ENCODE measurements around the gene FOXN1.

Gene FOXN1

GRCh38 chr17:28527859-28528258, 21.7 kb downstream of the FOXN1 start:
- DNase-seq: no peak

- DNase-seq: no peak
Measured at GRCh38 chr17:28528327-28529012, 22.3 kb downstream of the FOXN1 start.

DNA sequence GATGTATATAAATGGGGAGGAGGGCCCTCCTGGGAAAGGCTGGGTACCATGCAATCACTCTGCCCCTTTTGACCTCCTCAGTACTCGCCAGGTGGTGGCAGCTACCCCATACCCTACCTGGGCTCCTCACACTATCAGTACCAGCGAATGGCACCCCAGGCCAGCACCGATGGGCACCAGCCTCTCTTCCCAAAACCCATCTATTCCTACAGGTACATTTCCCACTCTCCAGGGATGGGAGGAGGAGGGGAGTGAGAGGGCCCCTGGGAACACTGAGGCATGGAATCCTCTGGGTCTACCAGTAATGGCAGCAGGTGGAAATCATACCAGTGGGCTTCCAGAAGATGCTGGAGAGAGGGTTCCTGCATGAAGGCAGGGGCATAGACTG, 22.9 kb downstream of the FOXN1 start:
- no peak for DNase-seq

DNA sequence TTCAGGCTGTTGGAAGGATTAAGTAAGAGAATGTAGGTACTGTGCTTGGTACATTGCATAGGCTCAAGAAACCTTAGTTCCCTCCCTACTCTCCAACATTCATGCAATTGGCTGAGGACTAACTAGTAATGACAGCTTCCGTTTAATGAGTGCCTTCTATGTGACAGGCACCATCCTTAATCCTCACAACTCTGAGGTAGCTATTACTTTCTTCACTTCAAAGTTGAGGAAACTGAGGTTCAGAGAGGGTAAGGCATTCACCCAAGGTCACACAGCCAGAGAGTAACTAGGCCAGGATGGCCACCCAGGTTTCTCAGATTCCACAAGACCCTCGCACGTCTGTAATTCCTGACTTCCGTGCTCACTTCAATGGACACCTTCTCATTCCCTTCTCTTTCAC, 24.1 kb downstream of the FOXN1 start:
- no peak for DNase-seq

DNA sequence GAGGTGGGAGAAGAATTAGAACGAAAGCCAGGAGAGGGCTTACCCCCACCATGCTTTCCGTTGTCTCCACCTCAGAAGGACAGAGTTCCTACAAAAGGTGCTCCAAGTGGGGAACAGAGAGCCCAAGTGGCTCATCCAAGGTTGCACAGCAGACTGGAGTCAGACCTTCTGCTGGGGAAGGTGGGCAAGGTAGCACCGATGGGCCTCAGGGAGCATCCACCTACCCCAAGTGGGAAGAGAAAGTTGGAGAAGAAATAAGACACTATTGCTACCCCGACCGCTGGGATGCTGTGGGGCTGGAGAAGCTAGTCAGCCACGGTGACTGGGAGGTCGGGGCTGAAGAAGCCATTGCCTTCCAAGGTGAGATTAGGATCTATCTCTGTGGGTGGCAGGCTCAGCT, 24.8 kb downstream of the FOXN1 start:
- no peak for DNase-seq

DNA sequence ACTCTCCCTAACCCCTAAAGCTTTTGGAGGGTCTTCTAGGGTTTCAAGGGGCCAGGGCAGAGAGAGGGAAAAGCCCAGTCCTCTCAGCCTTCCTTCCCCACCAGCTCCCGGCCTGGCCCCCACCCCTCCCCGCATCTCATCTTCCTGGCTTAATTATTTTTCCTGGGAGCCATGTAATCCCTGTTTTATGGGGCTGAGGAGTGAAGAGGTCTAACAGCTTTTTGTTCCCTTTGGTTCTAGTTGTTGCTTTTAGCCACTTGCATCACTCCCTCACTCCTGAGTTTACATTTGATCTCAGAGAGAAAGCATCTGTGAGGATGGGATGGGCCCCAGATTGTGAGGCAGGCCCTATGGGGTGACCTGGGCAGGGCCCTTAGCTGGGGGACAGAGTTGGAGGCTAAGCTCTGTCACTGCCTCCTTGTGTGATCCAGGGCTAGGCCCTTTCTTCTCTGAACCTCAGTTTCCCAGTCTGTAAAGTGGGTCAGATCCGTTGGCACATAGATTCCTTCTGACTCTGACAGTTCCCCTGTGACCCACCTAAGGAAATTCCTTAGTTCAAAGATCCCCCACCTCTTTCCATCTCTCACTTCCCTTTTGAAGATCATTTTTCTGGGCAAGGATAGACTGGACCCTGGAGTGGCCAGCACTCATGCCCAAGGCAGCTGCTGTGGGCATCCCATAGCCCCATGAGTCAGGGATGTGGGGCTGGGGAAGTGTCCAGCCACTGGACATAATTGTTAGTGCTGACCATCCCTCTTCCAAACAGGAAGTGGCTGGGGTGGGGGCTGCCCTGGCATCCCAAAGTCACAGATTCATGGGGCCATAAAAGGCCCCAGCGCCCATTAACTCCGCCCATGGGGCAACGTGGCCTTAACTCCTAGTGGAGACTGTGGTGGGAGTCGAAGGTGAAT, 26.2 kb downstream of the FOXN1 start:
- no peak for DNase-seq

DNA sequence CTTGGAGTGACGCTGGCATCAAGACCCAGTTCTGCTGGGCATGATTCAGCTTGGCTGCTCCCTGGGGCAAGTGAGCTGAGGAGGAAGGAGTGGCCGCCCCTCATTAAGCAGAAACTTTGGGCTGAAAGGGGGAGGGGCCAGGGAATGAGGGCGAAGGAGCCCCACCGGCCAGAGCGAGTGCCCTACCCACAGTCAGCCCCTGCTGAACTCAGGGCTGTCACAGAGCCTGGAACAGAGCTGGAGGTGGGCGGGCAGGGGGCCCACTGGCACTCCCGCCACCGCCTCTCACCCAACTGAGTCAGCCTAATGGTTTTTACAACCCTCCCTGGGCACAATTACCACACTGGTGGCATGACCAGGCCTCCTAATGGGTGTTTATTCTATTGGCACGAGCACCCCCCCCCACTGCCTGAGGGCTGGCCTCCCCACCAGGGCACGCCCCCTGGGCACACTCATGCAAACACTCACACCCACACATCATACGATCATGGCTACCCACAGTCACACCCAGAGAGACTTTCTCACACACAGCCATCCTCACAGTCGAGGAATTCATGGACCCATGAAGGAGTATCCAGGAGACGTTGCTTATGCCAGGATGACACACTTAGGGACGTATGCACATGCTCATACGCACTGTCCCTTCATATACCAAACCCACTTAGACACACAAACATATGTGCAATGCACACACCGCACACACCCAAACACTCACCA, 27.1 kb downstream of the FOXN1 start:
- no peak for DNase-seq

GRCh38 chr17:28534740-28535375, 28.7 kb downstream of the FOXN1 start:
- no peak for DNase-seq

DNA sequence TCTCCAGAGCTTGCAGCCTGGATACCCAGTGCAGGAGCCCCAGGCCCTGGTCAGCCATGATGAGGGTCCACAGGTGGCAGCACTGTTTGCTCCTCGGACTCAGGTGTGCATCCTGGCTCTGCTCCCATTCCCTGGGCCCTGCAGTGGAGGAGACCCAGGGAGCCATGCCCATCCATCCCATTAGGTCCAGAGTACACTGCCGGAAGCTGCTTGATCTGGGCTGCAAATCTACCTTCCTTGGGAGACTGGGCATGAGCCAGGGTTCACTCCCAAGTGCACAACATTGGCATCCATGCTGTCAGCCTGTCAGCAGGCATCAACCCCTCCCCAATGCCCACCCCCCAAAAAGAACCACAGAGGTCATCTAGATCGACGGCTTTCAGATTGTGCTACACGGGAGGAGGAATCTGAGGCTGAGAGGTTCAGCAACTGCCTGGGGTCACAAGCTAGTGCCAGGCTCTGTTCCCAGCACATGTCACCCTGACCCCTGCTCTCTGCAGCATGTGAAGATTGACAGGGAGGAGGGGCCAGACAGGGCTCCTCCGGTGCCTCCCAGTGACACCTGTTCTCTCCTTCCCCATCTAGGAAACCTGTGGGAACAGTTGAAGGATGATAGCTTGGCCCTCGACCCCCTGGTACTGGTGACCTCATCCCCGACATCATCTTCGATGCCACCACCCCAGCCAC, 30.5 kb downstream of the FOXN1 start:
- DNase-seq: no peak

GRCh38 chr17:28537219-28537610, 31.1 kb downstream of the FOXN1 start:
- no peak for DNase-seq

GRCh38 chr17:28538296-28538895, 32.2 kb downstream of the FOXN1 start:
- no peak for DNase-seq

- DNase-seq: no peak
Measured at GRCh38 chr17:28540231-28540630, 34.1 kb downstream of the FOXN1 start.

DNA sequence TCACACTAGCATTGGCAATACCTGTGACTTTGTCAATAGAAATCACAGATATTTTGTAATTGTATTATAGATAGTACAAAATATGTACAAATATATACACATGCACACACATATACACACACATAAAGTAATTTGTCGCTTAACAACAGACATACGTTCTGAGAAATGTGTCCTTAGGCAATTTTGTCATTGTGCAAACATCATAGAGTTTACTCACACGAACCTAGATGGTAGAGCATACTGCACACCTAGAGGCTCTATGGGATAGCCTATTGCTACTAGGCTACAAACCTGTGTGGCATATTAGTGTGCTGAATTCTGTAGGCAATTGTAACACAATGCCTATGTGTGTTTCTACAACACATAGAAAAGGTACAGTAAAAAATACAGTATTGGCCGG, 35.3 kb downstream of the FOXN1 start:
- DNase-seq: no peak

DNA sequence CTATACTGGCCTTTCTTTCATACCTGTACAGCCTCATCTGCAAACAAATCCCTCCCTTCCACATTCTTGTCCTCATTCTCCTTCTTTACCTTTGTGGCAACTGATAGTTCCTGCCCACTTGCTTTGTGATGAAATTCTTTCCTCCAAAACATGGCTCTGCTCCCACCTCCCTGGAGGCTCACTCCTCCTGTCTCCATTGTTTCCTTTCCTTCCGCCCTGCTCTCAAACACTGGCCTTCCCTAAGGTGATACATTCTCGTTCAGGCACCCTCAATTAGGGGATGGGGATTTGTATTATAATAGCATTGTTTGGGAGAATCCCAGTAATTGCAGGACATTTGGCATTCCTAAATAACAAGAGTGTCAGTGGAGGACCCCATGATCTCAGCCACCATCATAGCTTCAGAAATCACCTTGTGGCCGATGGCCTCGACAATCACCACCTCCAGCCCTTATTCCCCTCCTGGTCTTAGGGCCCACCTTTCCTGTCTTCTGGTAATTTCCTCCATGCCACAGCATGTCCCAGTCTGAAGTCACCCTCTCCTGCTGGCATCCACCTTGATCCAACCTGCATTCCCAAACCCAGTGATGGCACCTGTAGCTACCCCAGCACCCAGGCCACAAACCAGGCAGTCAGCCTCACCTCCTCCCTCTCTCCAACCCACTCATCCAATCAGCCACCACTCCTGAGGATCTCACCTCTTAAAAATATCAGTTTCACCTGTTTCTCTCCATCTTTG, 38.4 kb downstream of the FOXN1 start:
- no peak for DNase-seq

- DNase-seq: no peak
Measured at GRCh38 chr17:28545141-28545503, 39.0 kb downstream of the FOXN1 start.

DNA sequence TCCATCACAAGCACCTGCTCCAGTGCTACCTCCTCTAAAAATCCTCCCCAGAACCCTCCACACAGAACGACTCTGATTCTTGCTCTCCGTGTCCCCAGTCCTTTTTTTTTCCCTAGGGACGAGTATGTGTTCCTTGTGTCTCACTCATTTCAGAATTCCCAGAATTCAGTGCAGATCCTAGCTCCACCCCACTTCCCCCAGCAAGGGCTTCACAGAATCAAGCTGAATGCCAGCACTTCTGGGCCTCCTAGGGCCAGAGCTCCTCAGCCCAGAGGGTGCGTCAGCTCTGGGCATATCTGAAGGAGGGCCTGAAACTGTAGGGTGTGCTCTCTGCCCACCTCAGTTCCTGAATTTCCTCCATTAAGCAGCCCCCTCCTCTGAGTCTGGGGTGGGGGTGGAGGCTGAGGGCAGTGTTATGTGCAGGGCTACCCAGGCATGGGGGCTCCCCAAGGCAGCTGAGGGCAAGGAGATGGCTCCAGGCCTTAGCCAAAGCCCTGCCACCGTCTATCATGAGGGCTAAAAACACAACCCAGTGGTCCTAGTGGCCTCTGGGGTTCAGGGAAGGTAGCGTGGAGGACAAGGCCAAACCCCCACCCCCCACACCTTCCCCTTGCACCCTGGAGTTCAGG, 39.8 kb downstream of the FOXN1 start:
- no peak for DNase-seq

DNA sequence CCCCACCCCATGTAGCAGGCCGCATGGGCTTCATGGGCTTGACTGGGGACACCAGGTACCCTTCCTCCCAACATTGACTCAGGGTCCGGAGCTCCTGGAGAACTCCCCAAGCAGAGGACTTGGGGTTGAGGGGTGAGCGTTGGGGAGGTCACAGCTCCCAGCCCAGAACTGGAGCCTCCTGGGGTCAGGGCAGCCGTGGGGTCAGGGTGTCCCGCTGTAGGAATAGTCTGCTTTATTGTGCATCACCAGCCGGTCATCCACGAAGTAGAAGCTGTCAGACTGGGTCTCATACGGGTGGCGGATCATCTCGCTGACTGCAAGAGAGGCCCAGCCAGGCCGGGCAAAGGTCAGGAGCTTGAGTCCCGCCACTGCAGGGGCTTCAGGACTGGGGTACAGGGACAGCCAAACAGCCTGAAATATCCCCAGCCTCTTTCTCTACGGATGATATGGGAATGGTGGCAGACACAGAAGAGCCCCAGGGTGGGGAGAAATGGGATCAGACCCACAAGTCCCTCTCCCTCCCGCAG, 41.0 kb downstream of the FOXN1 start:
- DNase-seq: no peak

GRCh38 chr17:28547623-28548416, 41.7 kb downstream of the FOXN1 start:
- no peak for DNase-seq

GRCh38 chr17:28548417-28549130, 42.4 kb downstream of the FOXN1 start:
- no peak for DNase-seq

Measured in NCI-H187 treated with DMSO at 0.1 percent for 48 hours (cell line).